A549 (cell line): Measurements from ENCODE around the gene EOMES. TPM values are rescaled to one million over a fixed set of nuclear protein-coding genes. Genes with fewer than 3 reads are reported as not detected.

Source experiments
- ATAC-seq, 2 experiments: fragments of 200-7000 bp in 1 of 2; fragments of >200 bp in 1 of 2; cut with Nextera tagmentation in 1 of 2; cut with Tn5 transposase in 1 of 2; 3 replicates each; pipeline versions ENCODE4 v1.8.0 to v1.9.1; 2018 to 2020; ENCODE audit warnings: mild to moderate bottlenecking in 1 of 2, moderate library complexity in 1 of 2
- CTCF ChIA-PET: fragments of 300-600 bp; sonication (Branson Sonifier 250); formaldehyde crosslinking; extraction: SDS; loops from one replicate; lab custom pipeline; 2021; ENCODE audit warnings: antibody characterized with exemption, inconsistent platforms; lab: Yijun Ruan, JAX
- POLR2A ChIA-PET: fragments of 350-600 bp; formaldehyde crosslinking; extraction: SDS; loops from one replicate; lab custom pipeline; 2021; ENCODE audit warnings: antibody characterized with exemption, inconsistent platforms; lab: Yijun Ruan, JAX
- DNase-seq, 2 experiments: peaks; one replicate each; pipeline versions ENCODE4 v3.0.0 to v3.0.0-alpha.2; 2011 to 2016; ENCODE audit warnings: low read depth in 1 of 2, low spot score in 1 of 2
- FAIRE-seq: peaks from 2 replicates; lab custom pipeline; 2011; peaks lifted over from hg19 to GRCh38; lab: Jason Lieb, UNC
- H3K27ac ChIP-seq, 2 experiments: fragments of >200 bp; sonication (Bioruptor Twin); formaldehyde crosslinking; 3 replicates each; pipeline ENCODE4 v1.5.1; 2016 to 2017
- H3K4me1 ChIP-seq: fragments of >200 bp; sonication (Bioruptor Twin); formaldehyde crosslinking; 3 replicates; pipeline ENCODE4 v1.6.1; 2016
- H3K4me2 ChIP-seq: fragments of >200 bp; sonication (Bioruptor Twin); formaldehyde crosslinking; 3 replicates; pipeline ENCODE4 v1.6.1; 2016
- H3K4me3 ChIP-seq: fragments of >200 bp; sonication (Bioruptor Twin); formaldehyde crosslinking; 3 replicates; pipeline ENCODE4 v1.5.1; 2016
- H3K9me3 ChIP-seq: fragments of >200 bp; sonication (Bioruptor Twin); formaldehyde crosslinking; 3 replicates; pipeline ENCODE4 v1.6.1; 2016
- CBX2 ChIP-seq: fragments of 200-600 bp; sonication (generic); IDR thresholded peaks from 2 replicates; pipeline ENCODE4 v1.6.1; 2016; ENCODE audit warnings: low read depth, mild to moderate bottlenecking, borderline replicate concordance
- CEBPB ChIP-seq, 2 experiments: fragments of >200 bp in 1 of 2; sonication (Bioruptor Twin) in 1 of 2; formaldehyde crosslinking in 1 of 2; IDR thresholded peaks; 2 replicates each; pipeline ENCODE4 v1.6.1; 2012 to 2016
- ELK1 ChIP-seq: fragments of 150-350 bp; IDR thresholded peaks from 2 replicates; pipeline ENCODE4 v1.6.1; 2014; ENCODE audit warnings: low read depth, mild to moderate bottlenecking, low read length
- FOSL2 ChIP-seq, 2 experiments: fragments of 450-650 bp in 1 of 2; fragments of >200 bp in 1 of 2; sonication (Bioruptor Twin) in 1 of 2; formaldehyde crosslinking; IDR thresholded peaks; 2 replicates each; pipeline versions ENCODE4 v1.5.0 to v1.6.1; 2016 to 2020; ENCODE audit warnings: mild to moderate bottlenecking in 1 of 2, moderate library complexity in 1 of 2
- FOXS1 ChIP-seq: fragments of 250-450 bp; sonication (Bioruptor Pico); IDR thresholded peaks from 2 replicates; pipeline ENCODE4 v1.5.0; 2020; ENCODE audit warnings: mild to moderate bottlenecking, moderate library complexity
- HES2 ChIP-seq: fragments of >200 bp; sonication (Bioruptor Twin); formaldehyde crosslinking; IDR thresholded peaks from 2 replicates; pipeline ENCODE4 v1.6.1; 2016
- HOXB13 ChIP-seq: fragments of 250-450 bp; sonication (Bioruptor Pico); IDR thresholded peaks from 2 replicates; pipeline ENCODE4 v1.5.0; 2020; ENCODE audit warnings: low read depth, mild to moderate bottlenecking, moderate library complexity
- HOXB5 ChIP-seq: fragments of 250-450 bp; sonication (Bioruptor Pico); IDR thresholded peaks from 2 replicates; pipeline ENCODE4 v1.5.0; 2020; ENCODE audit warnings: mild to moderate bottlenecking, moderate library complexity
- MAFK ChIP-seq: fragments of 450-650 bp; IDR thresholded peaks from 2 replicates; pipeline ENCODE4 v1.6.1; 2014; ENCODE audit not compliant: partially characterized antibody
- MYC ChIP-seq: IDR thresholded peaks from 2 replicates; pipeline ENCODE4 v1.6.1; 2012; ENCODE audit warnings: mild to moderate bottlenecking, inconsistent platforms, low read length, improper control_type of control experiment, borderline replicate concordance
- RAD21 ChIP-seq, 2 experiments: fragments of >200 bp in 1 of 2; sonication (Bioruptor Twin) in 1 of 2; formaldehyde crosslinking in 1 of 2; IDR thresholded peaks in 1 of 2; conservative IDR thresholded peaks in 1 of 2; 2 replicates in 1 of 2; 3 replicates in 1 of 2; pipeline ENCODE4 v1.6.1; 2012 to 2018; ENCODE audit warnings: inconsistent platforms in 1 of 2
- SMC3 ChIP-seq: fragments of >200 bp; sonication (Bioruptor Twin); formaldehyde crosslinking; IDR thresholded peaks from 3 replicates; pipeline ENCODE4 v1.6.1; 2018; ENCODE audit warnings: inconsistent platforms
- USF2 ChIP-seq: fragments of 450-650 bp; IDR thresholded peaks from 2 replicates; pipeline ENCODE4 v1.6.1; 2014; ENCODE audit warnings: antibody characterized with exemption
- WGBS: methylation state at CpG from one replicate; pipeline ENCODE4 v1.1.6; 2017; ENCODE audit errors: missing lambda C conversion rate; 5-methylcytosine and 5-hydroxymethylcytosine counted together
- polyA plus RNA-seq, 4 experiments: library from polyadenylated mRNA; depleted of rRNA in 3 of 4; stranded (reverse); fragments of >200 nt; fragmentation: RNase III in 1 of 4; extraction: RNeasy Plus Mini Kit Qiagen cat#74134 plus additional on column Dnase treatment in 1 of 4; gene quantifications; 2 replicates in 3 of 4; 3 replicates in 1 of 4; pipeline ENCODE4 v1.2.3, GENCODE V29; 2011 to 2017
- TF ChIP-seq, protein P1 (sequence below): fragments of >200 bp; sonication (Bioruptor Twin); formaldehyde crosslinking; IDR thresholded peaks from 3 replicates; pipeline ENCODE4 v1.5.1; 2016
- TF ChIP-seq, protein P2 (sequence below): IDR thresholded peaks from 2 replicates; pipeline ENCODE4 v1.6.1; 2012; ENCODE audit warnings: low read depth, borderline replicate concordance
- TF ChIP-seq, protein P3 (sequence below): IDR thresholded peaks from 2 replicates; pipeline ENCODE4 v1.6.1; 2012

EOMES gene
- polyA plus RNA-seq, 2 of the 4 experiments (the other 2 are of a cell fraction): 0.84 to 1.2 TPM

DNA sequence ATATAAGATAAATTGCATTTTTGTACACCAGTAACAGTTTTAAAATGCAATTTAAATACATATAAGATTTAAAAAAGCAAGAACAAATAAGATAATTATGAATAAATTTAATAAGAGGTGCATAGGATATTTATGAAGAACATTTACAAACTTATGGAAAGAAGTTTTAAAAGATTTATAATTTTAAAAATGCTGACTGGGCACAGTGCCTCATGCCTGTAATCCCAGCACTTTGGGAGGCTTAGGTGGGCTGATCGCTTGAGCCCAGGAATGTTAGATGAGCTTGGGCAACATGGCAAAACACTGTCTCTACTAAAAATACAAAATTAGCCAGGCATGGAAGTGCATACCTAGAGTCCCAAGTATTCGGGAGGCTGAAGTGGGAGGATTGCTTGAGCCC lies 37.8 kb downstream of the EOMES start:
- ChIA-PET POLR2A (no interaction called here), CTCF (interaction anchor here (1.1 kb wide), 1 partner anchor 326 kb away, joined by 3 read pairs; no protein-coding TSS in a partner anchor)
- WGBS: 83% methylated on average over 2 of the region's 2 CpGs
- H3K4me1 ChIP-seq: peaks cover 10% of the 10 kb centered on the region
- no peak for DNase-seq
- FAIRE-seq: no peak
- H3K9me3 ChIP-seq: no peaks in the 10 kb centered on the region
- H3K4me3 ChIP-seq: no peak overlapping the region
- TF ChIP-seq MAFK (peak; percentile 78), HOXB13 (CRISPR knock-in tag) (no peak)
- TF ChIP-seq, all 56 proteins: peak for 1
- no peak overlapping the region for H3K4me2 ChIP-seq
- no peak overlapping the region; a peak in 1 of 6 replicates for H3K27ac ChIP-seq
- no peak for ATAC-seq

DNA sequence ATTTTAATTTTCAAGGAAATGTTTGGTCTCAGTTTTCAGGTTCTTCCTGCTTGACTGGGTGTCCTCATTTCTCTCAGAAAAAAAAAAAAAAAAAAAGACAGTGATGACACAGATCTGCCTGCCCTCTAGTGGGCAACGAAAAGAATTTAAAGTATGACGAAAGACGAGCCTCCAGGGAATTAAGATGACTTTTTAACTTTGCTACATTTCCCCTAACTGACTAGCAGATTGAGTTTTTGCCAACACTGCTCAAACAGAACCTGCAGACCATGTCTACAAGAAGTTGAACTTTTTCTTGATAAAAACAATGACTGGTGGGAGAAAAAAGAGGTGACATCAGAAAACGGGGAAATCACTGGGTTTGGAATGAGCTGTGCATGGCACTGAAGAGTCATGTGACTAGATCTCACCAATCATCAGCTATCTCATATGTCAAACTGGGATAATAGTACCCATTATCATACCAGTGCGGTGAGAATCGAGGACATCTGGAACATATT lies 40.8 kb downstream of the EOMES start:
- TF ChIP-seq CBX2 (no peak), FOSL2 (IDR thresholded peaks at IDR 0.05) (no peak), FOSL2 (CRISPR knock-in tag; IDR thresholded peaks at IDR 0.05) (peak; percentile 61), RAD21 (conservative IDR thresholded peaks at IDR 0.05 in 1 of 2, IDR thresholded peaks at IDR 0.05 in 1 of 2) (peak; percentile 84 to 92), SMC3 (peak; percentile 92), HOXB5 (CRISPR knock-in tag) (no peak), ELK1 (no peak), HES2 (0 out of 2 replicates have a peak, but pooled peaks have one; percentile 6), MYC (peak; percentile 33; the same call in 1 of the 2 replicates), FOXS1 (no peak), CEBPB (IDR thresholded peaks at IDR 0.05) (peak; percentile 66 to 91), USF2 (peak; percentile 87)
- TF ChIP-seq, protein P1, sequence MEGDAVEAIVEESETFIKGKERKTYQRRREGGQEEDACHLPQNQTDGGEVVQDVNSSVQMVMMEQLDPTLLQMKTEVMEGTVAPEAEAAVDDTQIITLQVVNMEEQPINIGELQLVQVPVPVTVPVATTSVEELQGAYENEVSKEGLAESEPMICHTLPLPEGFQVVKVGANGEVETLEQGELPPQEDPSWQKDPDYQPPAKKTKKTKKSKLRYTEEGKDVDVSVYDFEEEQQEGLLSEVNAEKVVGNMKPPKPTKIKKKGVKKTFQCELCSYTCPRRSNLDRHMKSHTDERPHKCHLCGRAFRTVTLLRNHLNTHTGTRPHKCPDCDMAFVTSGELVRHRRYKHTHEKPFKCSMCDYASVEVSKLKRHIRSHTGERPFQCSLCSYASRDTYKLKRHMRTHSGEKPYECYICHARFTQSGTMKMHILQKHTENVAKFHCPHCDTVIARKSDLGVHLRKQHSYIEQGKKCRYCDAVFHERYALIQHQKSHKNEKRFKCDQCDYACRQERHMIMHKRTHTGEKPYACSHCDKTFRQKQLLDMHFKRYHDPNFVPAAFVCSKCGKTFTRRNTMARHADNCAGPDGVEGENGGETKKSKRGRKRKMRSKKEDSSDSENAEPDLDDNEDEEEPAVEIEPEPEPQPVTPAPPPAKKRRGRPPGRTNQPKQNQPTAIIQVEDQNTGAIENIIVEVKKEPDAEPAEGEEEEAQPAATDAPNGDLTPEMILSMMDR: peak; percentile 93
- TF ChIP-seq, protein P2, sequence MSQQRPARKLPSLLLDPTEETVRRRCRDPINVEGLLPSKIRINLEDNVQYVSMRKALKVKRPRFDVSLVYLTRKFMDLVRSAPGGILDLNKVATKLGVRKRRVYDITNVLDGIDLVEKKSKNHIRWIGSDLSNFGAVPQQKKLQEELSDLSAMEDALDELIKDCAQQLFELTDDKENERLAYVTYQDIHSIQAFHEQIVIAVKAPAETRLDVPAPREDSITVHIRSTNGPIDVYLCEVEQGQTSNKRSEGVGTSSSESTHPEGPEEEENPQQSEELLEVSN: 0 out of 2 replicates have a peak, but pooled peaks have one; percentile 20
- TF ChIP-seq, protein P3, sequence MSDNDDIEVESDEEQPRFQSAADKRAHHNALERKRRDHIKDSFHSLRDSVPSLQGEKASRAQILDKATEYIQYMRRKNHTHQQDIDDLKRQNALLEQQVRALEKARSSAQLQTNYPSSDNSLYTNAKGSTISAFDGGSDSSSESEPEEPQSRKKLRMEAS: peak; percentile 71; the same call in 1 of the 2 replicates
- Histone ChIP-seq H3K27ac (peak overlapping the region; percentile 76 to 86), H3K4me3 (peak overlapping the region; percentile 35; the same call in 2 of the 3 replicates), H3K4me2 (peak overlapping the region; percentile 66), H3K4me1 (peaks cover 31% of the 10 kb centered on the region), H3K9me3 (no peaks in the 10 kb centered on the region)
- peak; percentile 84 to 89 for ATAC-seq
- FAIRE-seq: peak; percentile 28
- ChIA-PET POLR2A (interaction anchor here (0.6 to 1.8 kb wide), 5 partner anchors 11 to 197 kb away, joined by 3 to 8 read pairs (median 7); partner anchors contain the start of gene SLC4A7), CTCF (interaction anchor here (0.5 to 4.1 kb wide), 87 partner anchors 8 to 1959 kb away, joined by 3 to 33 read pairs (median 4); partner anchors contain the start of genes AZI2, EOMES, SLC4A7 and ZCWPW2)
- peak; percentile 80 to 85 for DNase-seq
- WGBS: 22% methylated on average over 6 of the region's 6 CpGs
